ENCODE data around the gene TRMU. TPM values are rescaled to one million over a fixed set of nuclear protein-coding genes. Genes with fewer than 3 reads are reported as not detected.

The TRMU gene
- total RNA-seq, 6 donors from 2014 or later = 30.7 to 77.5 (median 35.8) TPM

GRCh38 chr22:46320716-46321386 is 14.7 kb upstream of the TRMU start:
- Histone ChIP-seq H3K27ac (no peak overlapping the region), H3K4me1 (no peaks in the 10 kb centered on the region), H3K27me3 (no peaks in the 10 kb centered on the region), H3K9me3 (no peaks in the 10 kb centered on the region), H3K4me3 (no peak overlapping the region), H3K36me3 (no peaks in the 10 kb centered on the region)
- TF ChIP-seq POLR2AphosphoS5 (IDR thresholded peaks at IDR 0.05) = no peak
- no peak for TF ChIP-seq CTCF (IDR thresholded peaks at IDR 0.05)
- TF ChIP-seq POLR2A (IDR thresholded peaks at IDR 0.05) = no peak
- TF ChIP-seq EP300 (IDR thresholded peaks at IDR 0.05) = no peak
- WGBS, 2 donors = 93 to 96% methylated on average over 20 of the region's 20 CpGs
- ATAC-seq (ENCODE audit: low FRiP score in 2 of 2) (no peak), DNase-seq (no peak)

GRCh38 chr22:46322711-46323110 is 12.8 kb upstream of the TRMU start:
- Histone ChIP-seq H3K27me3 (no peaks in the 10 kb centered on the region), H3K27ac (no peak overlapping the region), H3K9me3 (no peaks in the 10 kb centered on the region), H3K4me1 (no peaks in the 10 kb centered on the region), H3K4me3 (no peak overlapping the region), H3K36me3 (no peaks in the 10 kb centered on the region)
- no peak for ATAC-seq (ENCODE audit: low FRiP score in 2 of 2)
- no peak for TF ChIP-seq CTCF (IDR thresholded peaks at IDR 0.05)
- no peak for TF ChIP-seq POLR2AphosphoS5 (IDR thresholded peaks at IDR 0.05)
- no peak for TF ChIP-seq POLR2A (IDR thresholded peaks at IDR 0.05)
- no peak for TF ChIP-seq EP300 (IDR thresholded peaks at IDR 0.05)
- DNase-seq = no peak
- WGBS, 2 donors = 95 to 97% methylated on average over 15 of the region's 15 CpGs

DNA sequence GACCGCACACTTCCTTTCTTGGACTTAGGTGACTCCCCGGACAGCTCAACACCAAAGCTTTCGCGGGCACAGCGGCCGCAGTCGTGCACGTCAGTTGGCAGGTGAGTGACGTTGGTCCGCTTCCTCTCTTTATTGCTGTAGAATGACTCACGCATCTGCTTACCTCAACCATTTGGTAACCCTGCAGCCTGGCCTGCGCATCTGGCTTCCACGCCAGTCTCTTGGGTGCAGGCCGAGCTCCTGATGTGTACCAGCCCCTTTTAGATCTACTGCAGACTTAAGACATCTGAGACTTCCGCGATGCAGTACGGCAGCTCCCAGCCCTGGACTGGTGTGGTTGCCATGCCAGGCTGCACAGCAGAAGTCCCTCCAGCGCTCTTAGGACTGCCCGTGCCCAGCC is 12.4 kb upstream of the TRMU start:
- H3K36me3 ChIP-seq = no peaks in the 10 kb centered on the region
- no peaks in the 10 kb centered on the region for H3K9me3 ChIP-seq
- 96 to 98% methylated on average over 19 of the region's 19 CpGs for WGBS, 2 donors
- no peaks in the 10 kb centered on the region for H3K4me1 ChIP-seq
- no peak for DNase-seq
- no peak for ATAC-seq (ENCODE audit: low FRiP score in 2 of 2)
- no peak overlapping the region for H3K27ac ChIP-seq
- H3K4me3 ChIP-seq = no peak overlapping the region
- TF ChIP-seq CTCF (IDR thresholded peaks at IDR 0.05) (no peak), EP300 (IDR thresholded peaks at IDR 0.05) (no peak), POLR2AphosphoS5 (IDR thresholded peaks at IDR 0.05) (no peak), POLR2A (IDR thresholded peaks at IDR 0.05) (no peak)
- H3K27me3 ChIP-seq = no peaks in the 10 kb centered on the region

GRCh38 chr22:46326066-46326680 is 9.3 kb upstream of the TRMU start:
- no peak for DNase-seq
- Histone ChIP-seq H3K27ac (no peak overlapping the region), H3K9me3 (no peaks in the 10 kb centered on the region), H3K36me3 (no peaks in the 10 kb centered on the region), H3K27me3 (no peaks in the 10 kb centered on the region), H3K4me1 (no peaks in the 10 kb centered on the region), H3K4me3 (no peak overlapping the region)
- ATAC-seq (ENCODE audit: low FRiP score in 2 of 2) = no peak
- TF ChIP-seq POLR2A (IDR thresholded peaks at IDR 0.05) = no peak
- TF ChIP-seq EP300 (IDR thresholded peaks at IDR 0.05) = no peak
- TF ChIP-seq CTCF (IDR thresholded peaks at IDR 0.05) = no peak
- TF ChIP-seq POLR2AphosphoS5 (IDR thresholded peaks at IDR 0.05) = no peak
- WGBS, 2 donors = 94 to 96% methylated on average over 16 to 23 of the region's 23 CpGs
